GM19238 (cell line): ENCODE results near the gene KIF16B.
"Not testable (repeated sequence)": the region's sequence is repeated elsewhere in the genome, so short reads cannot be mapped to it uniquely, and the experiment has no call there.

ENCODE experiments used
- DNase-seq: peaks from one replicate; pipeline ENCODE4 v3.0.0; 2011; ENCODE audit warnings: low spot score; ENCODE audit not compliant: insufficient read length

The KIF16B gene

GRCh38 chr20:16553684-16554083 is 19.6 kb downstream of the KIF16B start:
- DNase-seq = no peak

GRCh38 chr20:16553101-16553500 is 20.1 kb downstream of the KIF16B start:
- no peak for DNase-seq

GRCh38 chr20:16552015-16552414 is 21.2 kb downstream of the KIF16B start:
- no peak for DNase-seq

GRCh38 chr20:16551607-16552006 is 21.6 kb downstream of the KIF16B start:
- no peak for DNase-seq

- DNase-seq = no peak
Measured at GRCh38 chr20:16548068-16548672, 25.1 kb downstream of the KIF16B start.

GRCh38 chr20:16544949-16545348 is 28.3 kb downstream of the KIF16B start:
- no peak for DNase-seq

- no peak for DNase-seq
Measured at GRCh38 chr20:16542477-16542876, 30.8 kb downstream of the KIF16B start.

GRCh38 chr20:16541878-16542277 is 31.4 kb downstream of the KIF16B start:
- DNase-seq = no peak

- DNase-seq = no peak
Measured at GRCh38 chr20:16541226-16541625, 32.0 kb downstream of the KIF16B start.

- DNase-seq = no peak
Measured at GRCh38 chr20:16539280-16540021, 33.8 kb downstream of the KIF16B start.

GRCh38 chr20:16538779-16539178 is 34.5 kb downstream of the KIF16B start:
- no peak for DNase-seq

- DNase-seq = no peak
Measured at GRCh38 chr20:16537918-16538317, 35.3 kb downstream of the KIF16B start.

GRCh38 chr20:16537025-16537665 is 36.1 kb downstream of the KIF16B start:
- no peak for DNase-seq

- DNase-seq = no peak
Measured at GRCh38 chr20:16535277-16535676, 38.0 kb downstream of the KIF16B start.

- no peak for DNase-seq
Measured at GRCh38 chr20:16533502-16533901, 39.7 kb downstream of the KIF16B start.

- DNase-seq = no peak
Measured at GRCh38 chr20:16531485-16531884, 41.8 kb downstream of the KIF16B start.

GRCh38 chr20:16530201-16530681 is 43.0 kb downstream of the KIF16B start:
- no peak for DNase-seq

GRCh38 chr20:16528078-16528477 is 45.2 kb downstream of the KIF16B start:
- DNase-seq = no peak

- DNase-seq = no peak
Measured at GRCh38 chr20:16527438-16527837, 45.8 kb downstream of the KIF16B start.

GRCh38 chr20:16526433-16527380 is 46.5 kb downstream of the KIF16B start:
- DNase-seq = no peak

GRCh38 chr20:16522651-16523050 is 50.6 kb downstream of the KIF16B start:
- DNase-seq = not testable (repeated sequence)
